Measurements from ENCODE around the gene ZHX3.
A peak's percentile ranks its signal among the peaks of the same experiment; 100 is the strongest.

The ZHX3 gene

GRCh38 chr20:41317546-41318270 is at the start of gene ZHX3:
Gene ZHX3, minus strand, starts transcription at chr20:41317731. Its CDS starts 112,815 bp downstream, at chr20:41204916.
- TF ChIP-seq CTCF (IDR thresholded peaks at IDR 0.05; ENCODE audit: extremely low read depth, missing control alignments): no peak
- DNase-seq (ENCODE audit: low spot score): peak; percentile 100

- DNase-seq (ENCODE audit: low spot score): no peak
- TF ChIP-seq CTCF (IDR thresholded peaks at IDR 0.05; ENCODE audit: extremely low read depth, missing control alignments): no peak
Measured at GRCh38 chr20:41367393-41367695, 49.8 kb upstream of the ZHX3 start.

GRCh38 chr20:41366546-41367392 is 49.2 kb upstream of the ZHX3 start, which contains the start of gene EMILIN3:
Gene EMILIN3, minus strand, starts transcription at chr20:41366818. Its CDS starts 184 bp downstream, at chr20:41366634.
- no peak for DNase-seq (ENCODE audit: low spot score)
- TF ChIP-seq CTCF (IDR thresholded peaks at IDR 0.05; ENCODE audit: extremely low read depth, missing control alignments): no peak

GRCh38 chr20:41365777-41366545 is 48.4 kb upstream of the ZHX3 start:
- DNase-seq (ENCODE audit: low spot score): no peak

GRCh38 chr20:41364967-41365765 is 47.6 kb upstream of the ZHX3 start:
- no peak for DNase-seq (ENCODE audit: low spot score)
- no peak for TF ChIP-seq CTCF (IDR thresholded peaks at IDR 0.05; ENCODE audit: extremely low read depth, missing control alignments)

More at GRCh38 chr20:41365777-41366545, 48.4 kb upstream of the ZHX3 start:
- TF ChIP-seq CTCF (IDR thresholded peaks at IDR 0.05; ENCODE audit: extremely low read depth, missing control alignments): no peak

GRCh38 chr20:41364236-41364855 is 46.8 kb upstream of the ZHX3 start:
- TF ChIP-seq CTCF (IDR thresholded peaks at IDR 0.05; ENCODE audit: extremely low read depth, missing control alignments): no peak
- no peak for DNase-seq (ENCODE audit: low spot score)

Measured in GM20000 (cell line).